Coronary artery (tissue), 2 donors: Measurements from ENCODE around the gene LOXHD1.

ENCODE experiments used
- DNase-seq: peaks from one replicate; pipeline ENCODE4 v3.0.0-alpha.2; 2017; ENCODE audit warnings: low spot score
- H3K27ac ChIP-seq, 2 donors: fragments of 200-600 bp; sonication (generic); one replicate each; pipeline ENCODE4 v1.5.1; 2016 to 2019
- H3K4me3 ChIP-seq: fragments of 200-600 bp; sonication (generic); 2 replicates; pipeline ENCODE4 v1.5.1; 2016; ENCODE audit warnings: mild to moderate bottlenecking, moderate library complexity
- CTCF ChIP-seq: fragments of 200-600 bp; sonication (generic); IDR thresholded peaks from one replicate; pipeline ENCODE4 v1.5.1; 2019; ENCODE audit warnings: antibody characterized with exemption

The LOXHD1 gene

GRCh38 chr18:46621871-46622270 is 35.1 kb downstream of the LOXHD1 start:
- TF ChIP-seq CTCF, result no peak

GRCh38 chr18:46621111-46621766 is 35.8 kb downstream of the LOXHD1 start:
- DNase-seq, result peak; percentile 26

More at GRCh38 chr18:46621871-46622270, 35.1 kb downstream of the LOXHD1 start:
- H3K27ac ChIP-seq, result no peak overlapping the region
- no peak overlapping the region for H3K4me3 ChIP-seq
- DNase-seq, result peak; percentile 22

GRCh38 chr18:46619559-46619958 is 37.5 kb downstream of the LOXHD1 start:
- Histone ChIP-seq H3K4me3 (no peak overlapping the region), H3K27ac (no peak overlapping the region)
- no peak for TF ChIP-seq CTCF
- DNase-seq, result no peak

More at GRCh38 chr18:46621111-46621766, 35.8 kb downstream of the LOXHD1 start:
- no peak for TF ChIP-seq CTCF
- Histone ChIP-seq H3K27ac (no peak overlapping the region), H3K4me3 (no peak overlapping the region)

- DNase-seq, result no peak
- Histone ChIP-seq H3K27ac (no peak overlapping the region), H3K4me3 (no peak overlapping the region)
- TF ChIP-seq CTCF, result no peak
Observed at GRCh38 chr18:46615720-46616119, 41.3 kb downstream of the LOXHD1 start.

- no peak overlapping the region for H3K27ac ChIP-seq
- TF ChIP-seq CTCF, result no peak
- no peak overlapping the region for H3K4me3 ChIP-seq
- no peak for DNase-seq
Observed at GRCh38 chr18:46609048-46609447, 48.0 kb downstream of the LOXHD1 start.

GRCh38 chr18:46607926-46608325 is 49.1 kb downstream of the LOXHD1 start:
- Histone ChIP-seq H3K4me3 (no peak overlapping the region), H3K27ac (no peak overlapping the region)
- no peak for TF ChIP-seq CTCF
- DNase-seq, result no peak

GRCh38 chr18:46601141-46601805 is 55.7 kb downstream of the LOXHD1 start:
- TF ChIP-seq CTCF, result no peak
- no peak overlapping the region for H3K27ac ChIP-seq
- H3K4me3 ChIP-seq, result no peak overlapping the region
- DNase-seq, result no peak
